HEK293 (cell line): ENCODE data around the gene SRRM2.

Experiments
- CTCF ChIA-PET: fragments of 350-600 bp; formaldehyde crosslinking; extraction: SDS; loops from one replicate; lab custom pipeline; 2021; ENCODE audit warnings: antibody characterized with exemption; lab: Yijun Ruan, JAX
- POLR2A ChIA-PET: fragments of 300-600 bp; formaldehyde crosslinking; extraction: SDS; loops from one replicate; lab custom pipeline; 2020; ENCODE audit warnings: antibody characterized with exemption, inconsistent platforms; lab: Yijun Ruan, JAX
- H3K27ac ChIP-seq: fragments of 200-500 bp; sonication (Bioruptor generic); 2 replicates; pipeline ENCODE4 v1.5.1; 2014; ENCODE audit warnings: low read depth, low read length, control low read depth, inconsistent platforms; ENCODE audit errors: extremely low read depth
- H3K36me3 ChIP-seq, 2 experiments: fragments of 200-500 bp in 1 of 2; sonication (Bioruptor generic) in 1 of 2; 1 replicate in 1 of 2; 2 replicates in 1 of 2; pipeline ENCODE4 v1.5.1; 2014 to 2017; ENCODE audit warnings: inconsistent platforms in 2 of 2, low read length in 2 of 2; ENCODE audit not compliant: control insufficient read depth in 2 of 2, insufficient read depth in 1 of 2
- H3K4me1 ChIP-seq: fragments of 200-500 bp; sonication (Bioruptor generic); 2 replicates; pipeline ENCODE4 v1.5.1; 2014; ENCODE audit warnings: mild to moderate bottlenecking, low read length, inconsistent platforms; ENCODE audit not compliant: control insufficient read depth, insufficient read depth
- H3K4me3 ChIP-seq: 2 replicates; pipeline ENCODE4 v1.5.1; 2011; ENCODE audit warnings: low read depth, mild to moderate bottlenecking, control low read depth, low read length, moderate library complexity
- H3K9me3 ChIP-seq: fragments of 200-500 bp; sonication (Bioruptor generic); 2 replicates; pipeline ENCODE4 v1.5.1; 2014; ENCODE audit warnings: low read depth, low read length, inconsistent platforms; ENCODE audit not compliant: control insufficient read depth, insufficient read depth
- PRDM1 ChIP-seq: fragments of 450-650 bp; formaldehyde crosslinking; IDR thresholded peaks from 2 replicates; pipeline ENCODE4; 2016; ENCODE audit warnings: missing biosample characterization, missing genetic modification characterization
- WT1 ChIP-seq: fragments of 450-650 bp; formaldehyde crosslinking; IDR thresholded peaks from 2 replicates; pipeline ENCODE4 v1.5.1; 2016; ENCODE audit warnings: missing biosample characterization, missing genetic modification characterization
- ZIC2 ChIP-seq: fragments of 450-650 bp; formaldehyde crosslinking; IDR thresholded peaks from 2 replicates; pipeline ENCODE4 v1.5.1; 2016; ENCODE audit warnings: missing biosample characterization, missing genetic modification characterization
- ZNF10 ChIP-seq: fragments of 450-650 bp; formaldehyde crosslinking; IDR thresholded peaks from 2 replicates; pipeline ENCODE4 v1.5.1; 2017; ENCODE audit warnings: missing biosample characterization, missing genetic modification characterization
- ZNF169 ChIP-seq: fragments of 450-650 bp; formaldehyde crosslinking; IDR thresholded peaks from 2 replicates; pipeline ENCODE4 v1.5.1; 2016; ENCODE audit warnings: missing biosample characterization, missing genetic modification characterization
- ZNF645 ChIP-seq: fragments of 450-650 bp; formaldehyde crosslinking; IDR thresholded peaks from 2 replicates; pipeline ENCODE4; 2016; ENCODE audit warnings: missing biosample characterization, missing genetic modification characterization
- ZNF660 ChIP-seq: fragments of 450-650 bp; IDR thresholded peaks from 2 replicates; pipeline ENCODE4 v1.5.1; 2018; ENCODE audit warnings: missing biosample characterization, mild to moderate bottlenecking, missing genetic modification characterization
- TF ChIP-seq, protein P1 (sequence below): fragments of 450-650 bp; formaldehyde crosslinking; IDR thresholded peaks from 2 replicates; pipeline ENCODE4 v1.5.0; 2017; ENCODE audit warnings: missing biosample characterization, missing genetic modification characterization, borderline replicate concordance
- TF ChIP-seq, protein P2 (sequence below): fragments of 450-650 bp; formaldehyde crosslinking; IDR thresholded peaks from 2 replicates; pipeline ENCODE4 v1.5.1; 2016; ENCODE audit warnings: missing biosample characterization, missing genetic modification characterization

SRRM2 gene

GRCh38 chr16:2740476-2740875, 12.0 kb upstream of the SRRM2 start:
- no peaks in the 10 kb centered on the region for H3K4me1 ChIP-seq
- POLR2A ChIA-PET, result interaction anchor here (2.0 kb wide), 1 partner anchor 16 kb away, joined by 4 read pairs; no protein-coding TSS in a partner anchor
- H3K9me3 ChIP-seq, result no peaks in the 10 kb centered on the region
- H3K4me3 ChIP-seq, result no peak overlapping the region
- H3K27ac ChIP-seq, result no peak overlapping the region
- CTCF ChIA-PET, result interaction anchor here (0.6 to 0.7 kb wide), 2 partner anchors 82 to 172 kb away, joined by 3 read pairs; no protein-coding TSS in a partner anchor
- no peak for TF ChIP-seq ZNF169 (tag by site-specific recombination)
- no peaks in the 10 kb centered on the region for H3K36me3 ChIP-seq

- no peak for TF ChIP-seq PRDM1 (tag by site-specific recombination)
- CTCF ChIA-PET, result no interaction called here
- POLR2A ChIA-PET, result interaction anchor here (1.1 to 2.0 kb wide), 3 partner anchors 12 to 127 kb away, joined by 3 to 4 read pairs (median 4); no protein-coding TSS in a partner anchor
Observed at GRCh38 chr16:2741168-2741567, 11.3 kb upstream of the SRRM2 start.

DNA sequence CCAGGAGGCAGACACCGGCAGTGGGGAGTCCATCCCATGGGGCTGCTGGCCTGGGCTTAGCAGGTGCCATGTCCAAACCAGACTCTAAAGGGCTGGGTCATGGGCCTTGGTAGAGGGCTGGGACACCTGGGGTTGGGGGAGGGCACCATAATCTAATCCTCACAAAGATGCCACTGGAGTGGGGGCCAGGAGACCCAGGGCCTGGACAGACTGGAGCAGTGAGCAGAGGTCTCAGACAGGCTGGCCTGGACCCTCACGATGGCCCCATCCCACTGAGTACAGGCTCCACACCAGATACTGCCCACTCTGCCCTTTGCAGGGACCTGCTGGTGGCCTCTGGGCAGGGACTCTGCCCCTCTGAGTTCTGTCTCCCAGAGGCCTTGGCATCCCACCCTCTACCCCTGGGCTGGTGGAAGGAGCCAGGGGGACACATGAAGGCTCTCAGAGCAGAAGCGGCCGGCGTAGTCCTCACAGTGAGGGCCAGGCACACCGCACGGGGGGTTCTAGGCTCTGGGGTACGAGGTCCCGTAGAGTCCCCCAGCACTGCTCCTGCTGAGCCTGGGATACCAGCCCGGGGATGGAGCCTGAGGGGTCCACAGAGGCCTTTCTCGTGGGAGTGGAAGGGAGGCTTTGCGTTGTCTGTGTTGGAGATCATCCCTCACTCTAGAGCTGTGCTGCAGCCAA, 10.0 kb upstream of the SRRM2 start:
- Histone ChIP-seq H3K36me3 (no peaks in the 10 kb centered on the region), H3K9me3 (no peaks in the 10 kb centered on the region), H3K4me3 (no peak overlapping the region), H3K27ac (no peak overlapping the region), H3K4me1 (no peaks in the 10 kb centered on the region)
- TF ChIP-seq ZIC2 (peak; percentile 27; the same call in 1 of the 2 replicates), ZNF645 (tag by site-specific recombination) (no peak), WT1 (tag by site-specific recombination) (no peak)
- CTCF ChIA-PET, result no interaction called here
- POLR2A ChIA-PET, result interaction anchor here (0.6 to 1.3 kb wide), 2 partner anchors 126 to 587 kb away, joined by 3 read pairs; partner anchors contain the start of gene TRAF7

More at GRCh38 chr16:2741168-2741567, 11.3 kb upstream of the SRRM2 start:
- no peak overlapping the region for H3K4me3 ChIP-seq
- no peaks in the 10 kb centered on the region for H3K9me3 ChIP-seq
- no peaks in the 10 kb centered on the region for H3K4me1 ChIP-seq
- 0 out of 2 replicates have a peak overlapping the region, but pooled peaks have one; percentile 11 for H3K27ac ChIP-seq
- H3K36me3 ChIP-seq, result no peaks in the 10 kb centered on the region

DNA sequence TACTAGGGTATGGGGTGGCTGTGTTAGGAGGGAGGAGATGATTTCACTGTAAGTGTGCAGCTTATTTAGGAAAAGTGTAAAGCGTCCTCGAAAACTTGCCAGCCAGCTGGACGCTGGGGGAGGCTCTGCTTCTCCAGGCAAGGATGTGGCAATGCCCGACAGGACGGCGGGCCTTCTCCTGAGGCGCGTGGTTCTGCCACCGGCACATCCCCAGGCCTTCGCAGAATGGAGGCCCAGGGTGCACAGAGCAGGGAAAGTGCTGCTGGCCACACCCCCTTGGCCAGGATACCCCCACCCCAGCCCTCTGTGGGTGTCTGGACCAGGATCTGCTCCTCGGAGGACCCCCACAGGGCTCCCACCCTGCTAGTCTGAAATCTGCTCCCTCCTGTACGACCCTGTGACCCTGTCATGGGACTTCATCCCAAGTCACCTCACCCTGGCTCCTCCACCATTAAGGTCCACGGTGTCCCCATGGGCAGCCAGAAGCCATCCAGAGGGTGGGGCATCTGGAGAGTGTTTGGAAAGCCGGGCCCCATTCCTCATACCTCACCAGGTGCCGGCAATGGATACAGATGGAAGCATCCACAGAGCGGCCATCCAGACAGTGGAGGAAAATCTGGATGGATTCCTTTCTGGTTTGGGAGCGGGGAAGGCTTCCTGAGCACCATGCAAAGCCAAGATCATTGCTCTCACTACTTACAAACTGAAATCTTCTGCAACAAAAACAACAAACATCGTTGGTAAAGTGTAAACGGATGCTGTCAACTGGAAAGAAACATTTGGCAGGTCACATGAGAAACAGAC, 9.2 kb upstream of the SRRM2 start:
- H3K36me3 ChIP-seq, result no peaks in the 10 kb centered on the region; a peak in 1 of 3 replicates
- peak; percentile 60; the same call in 1 of the 2 replicates for TF ChIP-seq ZNF10 (tag by site-specific recombination)
- TF ChIP-seq, protein P1, sequence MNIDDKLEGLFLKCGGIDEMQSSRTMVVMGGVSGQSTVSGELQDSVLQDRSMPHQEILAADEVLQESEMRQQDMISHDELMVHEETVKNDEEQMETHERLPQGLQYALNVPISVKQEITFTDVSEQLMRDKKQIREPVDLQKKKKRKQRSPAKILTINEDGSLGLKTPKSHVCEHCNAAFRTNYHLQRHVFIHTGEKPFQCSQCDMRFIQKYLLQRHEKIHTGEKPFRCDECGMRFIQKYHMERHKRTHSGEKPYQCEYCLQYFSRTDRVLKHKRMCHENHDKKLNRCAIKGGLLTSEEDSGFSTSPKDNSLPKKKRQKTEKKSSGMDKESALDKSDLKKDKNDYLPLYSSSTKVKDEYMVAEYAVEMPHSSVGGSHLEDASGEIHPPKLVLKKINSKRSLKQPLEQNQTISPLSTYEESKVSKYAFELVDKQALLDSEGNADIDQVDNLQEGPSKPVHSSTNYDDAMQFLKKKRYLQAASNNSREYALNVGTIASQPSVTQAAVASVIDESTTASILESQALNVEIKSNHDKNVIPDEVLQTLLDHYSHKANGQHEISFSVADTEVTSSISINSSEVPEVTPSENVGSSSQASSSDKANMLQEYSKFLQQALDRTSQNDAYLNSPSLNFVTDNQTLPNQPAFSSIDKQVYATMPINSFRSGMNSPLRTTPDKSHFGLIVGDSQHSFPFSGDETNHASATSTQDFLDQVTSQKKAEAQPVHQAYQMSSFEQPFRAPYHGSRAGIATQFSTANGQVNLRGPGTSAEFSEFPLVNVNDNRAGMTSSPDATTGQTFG (tag by site-specific recombination), result no peak
- POLR2A ChIA-PET, result no interaction called here
- CTCF ChIA-PET, result no interaction called here
- H3K4me1 ChIP-seq, result no peaks in the 10 kb centered on the region
- H3K9me3 ChIP-seq, result no peaks in the 10 kb centered on the region
- H3K4me3 ChIP-seq, result no peak overlapping the region
- H3K27ac ChIP-seq, result no peak overlapping the region

GRCh38 chr16:2744711-2745110, 7.7 kb upstream of the SRRM2 start:
- Histone ChIP-seq H3K4me1 (no peaks in the 10 kb centered on the region), H3K9me3 (no peaks in the 10 kb centered on the region), H3K4me3 (no peak overlapping the region), H3K36me3 (peaks cover 0 to 10% of the 10 kb centered on the region in 2 experiments; a peak in 2 of 3 replicates), H3K27ac (no peak overlapping the region)
- CTCF ChIA-PET, result interaction anchor here (2.0 kb wide), 1 partner anchor 124 kb away, joined by 10 read pairs; no protein-coding TSS in a partner anchor
- TF ChIP-seq, protein P2, sequence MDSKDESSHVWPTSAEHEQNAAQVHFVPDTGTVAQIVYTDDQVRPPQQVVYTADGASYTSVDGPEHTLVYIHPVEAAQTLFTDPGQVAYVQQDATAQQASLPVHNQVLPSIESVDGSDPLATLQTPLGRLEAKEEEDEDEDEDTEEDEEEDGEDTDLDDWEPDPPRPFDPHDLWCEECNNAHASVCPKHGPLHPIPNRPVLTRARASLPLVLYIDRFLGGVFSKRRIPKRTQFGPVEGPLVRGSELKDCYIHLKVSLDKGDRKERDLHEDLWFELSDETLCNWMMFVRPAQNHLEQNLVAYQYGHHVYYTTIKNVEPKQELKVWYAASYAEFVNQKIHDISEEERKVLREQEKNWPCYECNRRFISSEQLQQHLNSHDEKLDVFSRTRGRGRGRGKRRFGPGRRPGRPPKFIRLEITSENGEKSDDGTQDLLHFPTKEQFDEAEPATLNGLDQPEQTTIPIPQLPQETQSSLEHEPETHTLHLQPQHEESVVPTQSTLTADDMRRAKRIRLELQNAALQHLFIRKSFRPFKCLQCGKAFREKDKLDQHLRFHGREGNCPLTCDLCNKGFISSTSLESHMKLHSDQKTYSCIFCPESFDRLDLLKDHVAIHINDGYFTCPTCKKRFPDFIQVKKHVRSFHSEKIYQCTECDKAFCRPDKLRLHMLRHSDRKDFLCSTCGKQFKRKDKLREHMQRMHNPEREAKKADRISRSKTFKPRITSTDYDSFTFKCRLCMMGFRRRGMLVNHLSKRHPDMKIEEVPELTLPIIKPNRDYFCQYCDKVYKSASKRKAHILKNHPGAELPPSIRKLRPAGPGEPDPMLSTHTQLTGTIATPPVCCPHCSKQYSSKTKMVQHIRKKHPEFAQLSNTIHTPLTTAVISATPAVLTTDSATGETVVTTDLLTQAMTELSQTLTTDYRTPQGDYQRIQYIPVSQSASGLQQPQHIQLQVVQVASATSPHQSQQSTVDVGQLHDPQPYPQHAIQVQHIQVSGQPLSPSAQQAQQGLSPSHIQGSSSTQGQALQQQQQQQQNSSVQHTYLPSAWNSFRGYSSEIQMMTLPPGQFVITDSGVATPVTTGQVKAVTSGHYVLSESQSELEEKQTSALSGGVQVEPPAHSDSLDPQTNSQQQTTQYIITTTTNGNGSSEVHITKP, result 0 out of 2 replicates have a peak, but pooled peaks have one; percentile 49
- no peak for TF ChIP-seq ZNF660 (tag by site-specific recombination)
- POLR2A ChIA-PET, result no interaction called here
